ENCODE data around the gene METTL13.

METTL13 gene

GRCh38 chr1:171801487-171801891 is 20.0 kb downstream of the METTL13 start:
- TF ChIP-seq CTCF (IDR thresholded peaks at IDR 0.05; ENCODE audit: borderline replicate concordance, insufficient read depth, low read depth, low read length) = peak; percentile 65
- no peak overlapping the region for H3K4me3 ChIP-seq (ENCODE audit: low read depth, low read length)

GRCh38 chr1:171802207-171802606 is 20.7 kb downstream of the METTL13 start:
- no peak for TF ChIP-seq CTCF (IDR thresholded peaks at IDR 0.05; ENCODE audit: borderline replicate concordance, insufficient read depth, low read depth, low read length)
- no peak overlapping the region for H3K4me3 ChIP-seq (ENCODE audit: low read depth, low read length)

- no peak for TF ChIP-seq CTCF (IDR thresholded peaks at IDR 0.05; ENCODE audit: borderline replicate concordance, insufficient read depth, low read depth, low read length)
- no peak overlapping the region for H3K4me3 ChIP-seq (ENCODE audit: low read depth, low read length)
Observed at GRCh38 chr1:171803045-171803444, 21.6 kb downstream of the METTL13 start.

GRCh38 chr1:171803461-171804022 is 22.1 kb downstream of the METTL13 start:
- H3K4me3 ChIP-seq (ENCODE audit: low read depth, low read length) = no peak overlapping the region
- no peak for TF ChIP-seq CTCF (IDR thresholded peaks at IDR 0.05; ENCODE audit: borderline replicate concordance, insufficient read depth, low read depth, low read length)

- no peak overlapping the region for H3K4me3 ChIP-seq (ENCODE audit: low read depth, low read length)
- TF ChIP-seq CTCF (IDR thresholded peaks at IDR 0.05; ENCODE audit: borderline replicate concordance, insufficient read depth, low read depth, low read length) = no peak
Observed at GRCh38 chr1:171805395-171806115, 24.1 kb downstream of the METTL13 start.

GRCh38 chr1:171807556-171807955 is 26.1 kb downstream of the METTL13 start:
- H3K4me3 ChIP-seq (ENCODE audit: low read depth, low read length) = no peak overlapping the region
- TF ChIP-seq CTCF (IDR thresholded peaks at IDR 0.05; ENCODE audit: borderline replicate concordance, insufficient read depth, low read depth, low read length) = no peak

GRCh38 chr1:171809834-171810233 is 28.4 kb downstream of the METTL13 start:
- TF ChIP-seq CTCF (IDR thresholded peaks at IDR 0.05; ENCODE audit: borderline replicate concordance, insufficient read depth, low read depth, low read length) = no peak
- no peak overlapping the region for H3K4me3 ChIP-seq (ENCODE audit: low read depth, low read length)
